ENCODE measurements around the gene SMYD4.
"Not testable (repeated sequence)": the region's sequence is repeated elsewhere in the genome, so short reads cannot be mapped to it uniquely, and the experiment has no call there.

The SMYD4 gene

DNA sequence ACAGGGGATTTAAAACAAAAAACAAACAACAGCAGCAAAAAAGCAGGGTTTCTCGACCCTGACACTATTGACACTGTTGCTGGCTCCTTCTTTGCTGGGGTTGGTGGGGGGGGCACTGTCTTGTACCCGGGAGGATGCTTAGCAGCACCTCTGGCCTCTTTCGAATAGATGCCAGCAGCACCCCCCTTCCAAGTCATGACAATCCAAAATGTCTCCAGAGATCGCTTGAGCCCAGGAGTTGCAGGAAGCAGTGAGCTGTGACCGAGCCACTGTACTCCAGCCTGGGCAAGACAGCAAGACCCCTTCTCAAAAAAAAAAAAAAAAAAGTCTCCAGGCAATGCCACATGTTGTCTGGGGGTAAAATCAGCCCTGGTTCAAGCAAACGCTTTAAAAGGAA lies 47.5 kb downstream of the SMYD4 start:
- no peak for DNase-seq

GRCh38 chr17:1779571-1780131 lies 50.1 kb downstream of the SMYD4 start:
- DNase-seq = no peak

DNA sequence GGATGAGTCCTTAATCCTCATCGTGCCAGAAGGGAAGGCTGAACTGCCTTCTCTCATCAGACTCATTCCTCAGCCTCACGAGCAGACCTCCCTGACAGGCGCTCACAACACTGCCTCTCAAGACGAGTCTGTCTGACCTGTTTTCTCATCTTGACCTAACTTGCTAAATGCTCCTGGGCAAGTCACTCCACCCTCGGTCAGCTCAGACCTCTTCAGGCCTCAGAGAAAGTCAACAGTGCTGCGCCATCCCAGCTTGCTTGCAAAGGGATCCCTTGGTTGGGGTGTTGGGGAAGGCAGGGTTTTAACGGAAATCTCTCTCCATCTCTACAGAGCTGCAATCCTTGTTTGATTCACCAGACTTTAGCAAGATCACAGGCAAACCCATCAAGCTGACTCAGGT lies 52.8 kb downstream of the SMYD4 start:
- no peak for DNase-seq

- no peak for DNase-seq
Observed at GRCh38 chr17:1776328-1776727, 53.4 kb downstream of the SMYD4 start.

GRCh38 chr17:1774390-1775176 lies 55.1 kb downstream of the SMYD4 start:
- no peak for DNase-seq

DNA sequence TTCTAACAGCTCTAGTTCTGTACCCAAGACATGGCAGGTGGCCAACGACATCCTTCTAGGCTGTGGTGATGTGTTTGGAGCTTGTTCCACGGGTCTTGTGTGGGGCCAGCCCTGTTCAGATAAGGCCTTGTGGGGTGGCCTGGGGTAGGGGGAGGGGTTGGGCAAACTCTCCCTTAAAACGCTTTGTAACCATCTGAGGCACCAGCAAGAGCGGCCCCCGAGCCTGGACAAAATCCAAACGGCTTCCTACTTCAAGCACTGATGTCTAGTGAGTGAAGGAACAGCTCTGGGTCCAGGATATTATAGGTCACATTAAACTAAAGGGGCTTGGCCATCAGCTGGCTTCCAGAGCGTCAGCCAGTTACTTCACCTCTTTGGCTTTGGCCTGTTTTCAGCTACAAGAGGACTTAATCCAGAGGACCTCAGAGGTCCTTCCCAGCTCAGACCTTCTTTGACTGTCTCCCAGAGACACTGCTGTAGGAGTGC lies 56.0 kb downstream of the SMYD4 start:
- no peak for DNase-seq

GRCh38 chr17:1773000-1773695 lies 56.6 kb downstream of the SMYD4 start:
- DNase-seq = not testable (repeated sequence)

DNA sequence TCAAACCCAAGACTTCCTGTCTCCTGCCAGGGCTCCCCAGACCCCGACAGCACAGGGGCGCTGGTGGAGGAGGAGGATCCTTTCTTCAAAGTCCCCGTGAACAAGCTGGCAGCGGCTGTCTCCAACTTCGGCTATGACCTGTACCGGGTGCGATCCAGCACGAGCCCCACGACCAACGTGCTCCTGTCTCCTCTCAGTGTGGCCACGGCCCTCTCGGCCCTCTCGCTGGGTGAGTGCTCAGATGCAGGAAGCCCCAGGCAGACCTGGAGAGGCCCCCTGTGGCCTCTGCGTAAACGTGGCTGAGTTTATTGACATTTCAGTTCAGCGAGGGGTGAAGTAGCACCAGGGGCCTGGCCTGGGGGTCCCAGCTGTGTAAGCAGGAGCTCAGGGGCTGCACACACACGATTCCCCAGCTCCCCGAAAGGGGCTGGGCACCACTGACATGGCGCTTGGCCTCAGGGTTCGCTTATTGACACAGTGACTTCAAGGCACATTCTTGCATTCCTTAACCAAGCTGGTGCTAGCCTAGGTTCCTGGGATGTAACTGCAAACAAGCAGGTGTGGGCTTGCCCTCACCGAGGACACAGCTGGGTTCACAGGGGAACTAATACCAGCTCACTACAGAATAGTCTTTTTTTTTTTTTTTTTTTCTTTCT lies 59.8 kb downstream of the SMYD4 start:
- no peak for DNase-seq

DNA sequence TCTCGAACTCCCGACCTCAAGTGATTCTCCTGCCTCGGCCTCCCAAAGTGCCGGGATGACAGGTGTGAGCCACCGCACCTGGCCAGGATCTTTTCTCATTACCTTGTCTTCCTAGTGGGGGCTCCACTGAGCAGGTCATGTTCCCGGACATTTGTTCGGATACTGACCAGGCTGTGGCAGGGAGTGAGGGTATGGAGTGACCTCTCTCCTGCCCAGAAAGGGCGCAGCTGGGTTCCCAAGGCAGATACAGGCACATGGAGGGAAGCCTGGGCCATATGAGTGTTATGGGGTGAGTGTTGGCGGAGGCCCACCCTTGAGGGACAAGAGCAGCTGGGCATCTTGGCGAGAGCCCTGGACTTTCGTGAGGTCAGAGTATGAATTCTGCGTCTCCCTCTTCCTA lies 62.3 kb downstream of the SMYD4 start:
- no peak for DNase-seq

- DNase-seq = no peak
Observed at GRCh38 chr17:1766382-1767135, 63.1 kb downstream of the SMYD4 start.

DNA sequence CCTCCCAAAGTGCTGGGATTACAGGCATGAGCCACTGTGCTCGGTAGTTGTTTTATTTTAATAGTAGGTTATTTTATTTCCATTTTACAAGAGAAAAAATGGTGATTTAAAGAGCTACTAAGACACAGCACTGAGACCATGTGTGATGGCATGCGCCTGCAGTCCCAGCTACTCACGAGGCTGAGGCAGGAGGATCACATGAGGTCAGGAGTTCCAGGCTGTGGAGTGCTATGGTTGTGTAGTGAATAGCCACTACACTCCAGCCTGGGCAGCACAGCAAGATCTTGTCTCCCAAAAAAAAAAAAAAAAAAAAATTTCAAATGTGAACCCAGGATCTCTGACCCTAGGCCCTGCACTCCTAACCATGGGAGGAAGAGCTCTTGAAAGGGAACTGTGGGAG lies 64.1 kb downstream of the SMYD4 start:
- no peak for DNase-seq

DNA sequence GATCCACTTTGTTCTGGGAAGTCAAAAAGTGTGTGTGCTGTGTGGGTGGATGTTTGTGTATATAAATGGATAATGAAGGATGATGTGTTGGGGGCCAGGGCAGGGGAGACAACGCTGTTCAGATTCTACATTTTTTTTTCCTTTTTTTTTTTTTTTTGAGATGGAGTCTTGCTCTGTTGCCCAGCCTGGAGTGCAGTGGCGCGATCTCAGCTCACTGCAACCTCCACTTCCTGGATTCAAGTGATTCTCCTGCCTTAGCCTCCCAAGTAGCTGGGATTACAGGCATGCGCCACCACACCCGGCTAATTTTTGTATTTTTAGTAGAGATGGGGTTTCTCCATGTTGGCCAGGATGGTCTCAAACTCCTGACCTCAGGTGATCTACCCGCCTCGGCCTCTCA lies 65.0 kb downstream of the SMYD4 start:
- DNase-seq = not testable (repeated sequence)

DNA sequence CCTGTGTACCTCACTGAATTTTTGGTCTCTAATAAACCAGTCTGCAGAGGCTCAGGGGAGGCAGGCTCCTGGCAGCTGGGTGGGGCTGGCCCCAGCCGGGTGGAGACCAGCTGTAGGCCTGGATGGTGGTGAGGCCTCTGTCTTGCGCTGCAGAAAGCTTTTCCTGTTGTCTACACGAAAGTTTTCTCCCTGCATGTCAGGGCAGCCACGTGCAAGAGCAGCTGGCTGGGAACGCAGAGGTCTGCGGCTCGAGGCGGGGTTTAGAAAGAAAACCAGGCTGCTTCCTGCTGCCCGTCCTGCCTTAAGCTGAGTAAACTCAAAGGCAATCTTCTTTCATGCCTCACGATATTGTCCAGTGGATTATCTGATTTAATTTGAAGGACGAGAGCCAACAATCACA lies 65.4 kb downstream of the SMYD4 start:
- no peak for DNase-seq

DNA sequence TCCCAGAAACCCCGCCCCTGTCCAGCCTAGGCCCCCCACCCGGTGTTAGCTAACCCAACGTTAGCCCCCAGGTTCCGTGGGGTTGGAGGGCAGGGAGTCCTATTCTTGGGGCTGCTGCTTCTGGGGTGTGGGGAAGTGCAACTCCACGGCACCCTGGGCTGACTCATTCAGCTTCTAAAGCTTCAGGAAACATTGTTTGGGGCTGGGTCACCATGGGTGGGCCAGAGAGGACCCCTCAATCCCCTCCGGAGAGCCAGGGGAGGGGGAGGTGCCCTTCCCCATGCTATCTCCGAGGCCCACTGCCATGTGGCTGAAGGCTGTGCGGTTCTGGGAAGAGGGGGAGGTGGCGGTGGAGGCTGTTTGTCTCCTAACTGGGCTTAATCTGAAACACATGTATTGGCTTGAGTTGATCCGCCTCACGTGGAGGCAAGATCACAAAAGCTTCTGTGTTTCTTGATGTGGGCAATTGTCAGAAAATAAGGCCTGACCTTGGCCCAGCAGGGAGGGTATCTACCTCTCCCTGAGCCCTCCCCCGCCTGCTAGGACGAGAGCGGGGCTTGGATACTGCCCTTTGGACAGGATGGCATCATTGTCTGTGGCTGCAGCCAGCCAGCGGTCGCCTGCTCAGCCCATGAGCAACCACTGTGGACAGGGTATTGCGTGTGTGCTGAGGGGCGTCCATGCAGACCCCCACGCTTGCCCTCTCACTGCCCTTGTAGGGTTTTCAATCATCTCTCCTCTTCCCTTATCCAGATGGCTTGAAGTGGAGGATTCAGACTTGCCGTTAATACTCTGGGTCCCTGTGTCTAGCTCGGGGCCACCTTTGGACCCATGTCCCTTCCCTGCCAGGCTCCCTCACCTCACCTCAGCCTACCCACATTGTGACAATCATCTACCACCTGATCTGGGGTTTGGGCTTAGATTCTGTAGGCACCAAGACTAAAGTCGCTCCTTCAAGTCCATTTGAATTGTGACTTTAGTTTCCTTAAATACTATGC lies 66.5 kb downstream of the SMYD4 start:
- no peak for DNase-seq

DNA sequence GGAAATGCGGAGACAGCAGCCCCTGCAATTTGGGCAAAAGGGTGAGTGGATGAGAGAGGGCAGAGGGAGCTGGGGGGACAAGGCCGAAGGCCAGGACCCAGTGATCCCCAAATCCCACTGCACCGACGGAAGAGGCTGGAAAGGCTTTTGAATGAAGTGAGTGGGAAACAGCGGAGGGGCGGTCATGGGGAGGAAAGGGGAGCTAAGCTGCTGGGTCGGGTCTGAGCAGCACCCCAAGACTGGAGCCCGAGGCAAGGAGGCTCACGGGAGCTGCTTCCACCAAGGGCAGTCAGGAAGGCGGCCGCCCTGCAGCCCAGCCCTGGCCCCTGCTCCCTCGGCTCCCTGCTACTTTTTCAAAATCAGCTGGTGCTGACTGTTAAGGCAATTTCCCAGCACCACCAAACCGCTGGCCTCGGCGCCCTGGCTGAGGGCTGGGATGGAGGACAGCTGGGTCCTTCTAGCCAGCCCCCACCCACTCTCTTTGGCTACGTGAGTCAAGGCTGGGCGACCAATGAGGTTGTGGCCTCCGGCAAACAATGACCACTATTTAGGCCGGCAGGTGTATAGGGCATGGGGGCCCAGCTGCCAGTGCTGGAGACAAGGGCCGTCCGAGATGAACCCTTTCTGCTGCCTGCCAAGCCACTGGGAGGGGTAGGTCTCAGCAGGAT lies 67.3 kb downstream of the SMYD4 start:
- no peak for DNase-seq

DNA sequence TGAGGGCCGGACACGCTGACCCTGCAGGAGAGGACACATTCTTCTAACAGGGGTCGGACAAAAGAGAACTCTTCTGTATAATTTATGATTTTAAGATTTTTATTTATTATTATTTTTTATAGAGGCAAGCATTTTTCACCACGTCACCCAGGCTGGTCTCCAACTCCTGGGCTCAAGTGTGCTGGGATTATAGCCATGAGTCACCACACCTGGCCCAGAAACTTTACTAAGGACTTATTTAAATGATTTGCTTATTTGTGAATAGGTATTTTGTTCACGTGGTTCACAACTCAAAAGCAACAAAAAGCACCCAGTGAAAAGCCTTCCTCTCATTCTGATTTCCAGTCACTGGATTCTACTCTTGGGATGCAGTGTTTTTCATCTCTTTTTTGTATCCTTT lies 70.2 kb downstream of the SMYD4 start:
- no peak for DNase-seq

DNA sequence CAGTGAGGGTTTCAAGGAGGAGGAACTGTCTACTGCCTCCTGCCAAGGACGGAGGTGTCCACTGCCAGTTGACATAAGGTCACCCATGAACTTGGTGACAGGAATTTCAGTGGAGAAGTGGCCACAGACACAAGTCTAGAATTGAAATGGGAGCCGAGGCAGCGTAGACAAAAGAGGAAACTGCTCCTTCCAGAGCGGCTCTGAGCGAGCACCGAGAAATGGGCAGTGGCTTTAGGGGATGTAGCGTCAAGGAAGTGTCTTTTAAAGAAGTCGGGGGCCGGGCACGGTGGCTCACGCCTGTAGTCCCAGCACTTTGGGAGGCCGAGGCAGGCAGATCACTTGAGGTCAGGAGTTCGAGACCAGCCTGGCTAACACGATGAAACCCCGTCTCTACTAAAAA lies 70.9 kb downstream of the SMYD4 start:
- DNase-seq = no peak

DNA sequence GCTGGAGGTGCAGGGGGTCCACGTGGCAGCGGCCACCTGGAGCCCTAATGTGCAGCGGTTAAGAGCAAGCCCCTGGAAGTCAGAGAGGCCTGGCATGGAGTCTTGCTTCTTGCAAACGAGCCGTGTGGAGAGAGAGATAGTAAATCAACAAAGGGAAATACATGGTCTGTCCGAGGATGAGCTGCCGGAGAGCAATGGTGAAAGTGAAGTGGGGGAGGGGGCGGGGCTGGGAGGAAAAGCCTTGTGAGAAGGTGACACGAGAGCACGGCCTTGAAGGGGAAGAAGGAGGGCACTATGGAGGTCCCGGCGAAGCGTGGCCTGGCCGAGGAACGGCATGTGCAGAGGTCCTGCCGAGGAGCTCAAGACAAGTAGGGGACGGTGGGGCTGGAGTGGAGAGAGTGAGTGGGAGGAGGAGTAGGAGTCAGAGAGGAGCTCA lies 73.9 kb downstream of the SMYD4 start:
- no peak for DNase-seq

DNA sequence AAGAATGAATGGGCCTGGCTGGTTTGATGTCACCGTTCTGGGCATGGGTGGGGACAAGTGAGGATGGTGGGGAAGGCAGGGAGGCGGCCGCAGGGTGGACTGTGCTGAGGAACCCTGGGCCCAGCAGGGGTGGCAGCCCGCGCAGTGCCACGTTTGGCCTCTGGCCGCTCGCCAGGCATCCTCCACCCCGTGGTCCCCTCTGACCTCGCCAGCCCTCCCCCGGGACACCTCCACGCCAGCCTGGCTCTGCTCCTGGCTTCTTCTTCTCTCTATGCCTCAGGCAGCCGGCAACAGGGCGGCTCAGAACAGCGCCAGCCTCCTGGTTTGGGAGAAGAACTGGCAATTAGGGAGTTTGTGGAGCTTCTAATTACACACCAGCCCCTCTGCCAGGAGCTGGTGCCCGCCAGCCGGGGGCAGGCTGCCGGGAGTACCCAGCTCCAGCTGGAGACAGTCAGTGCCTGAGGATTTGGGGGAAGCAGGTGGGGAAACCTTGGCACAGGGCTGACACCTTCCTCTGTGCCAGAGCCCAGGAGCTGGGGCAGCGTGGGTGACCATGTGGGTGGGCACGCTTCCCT lies 74.4 kb downstream of the SMYD4 start:
- DNase-seq = peak; percentile 40 to 78

GRCh38 chr17:1754430-1755112 lies 75.1 kb downstream of the SMYD4 start:
- no peak for DNase-seq
